ENCODE results near the gene WDR38. TPM values are rescaled to one million over a fixed set of nuclear protein-coding genes. Genes with fewer than 3 reads are reported as not detected.
"Not testable (repeated sequence)": the region's sequence is repeated elsewhere in the genome, so short reads cannot be mapped to it uniquely, and the experiment has no call there.

WDR38 gene
- total RNA-seq, 1 donor from 2014 or later = not detected

- no peak for DNase-seq (ENCODE audit: extremely low read depth, low read depth, low spot score)
Observed at GRCh38 chr9:124831642-124832364, 21.5 kb upstream of the WDR38 start.

GRCh38 chr9:124834591-124834990 is 18.7 kb upstream of the WDR38 start:
- no peak for DNase-seq (ENCODE audit: extremely low read depth, low read depth, low spot score)

GRCh38 chr9:124835026-124835557 is 18.2 kb upstream of the WDR38 start:
- DNase-seq (ENCODE audit: extremely low read depth, low read depth, low spot score) = no peak

GRCh38 chr9:124838132-124838531 is 15.1 kb upstream of the WDR38 start:
- DNase-seq (ENCODE audit: extremely low read depth, low read depth, low spot score) = not testable (repeated sequence)

- DNase-seq (ENCODE audit: extremely low read depth, low read depth, low spot score) = not testable (repeated sequence)
Observed at GRCh38 chr9:124838567-124839275, 14.5 kb upstream of the WDR38 start.

GRCh38 chr9:124839612-124840299 is 13.5 kb upstream of the WDR38 start:
- no peak for DNase-seq (ENCODE audit: extremely low read depth, low read depth, low spot score)

GRCh38 chr9:124840300-124840833 is 12.9 kb upstream of the WDR38 start:
- DNase-seq (ENCODE audit: extremely low read depth, low read depth, low spot score) = no peak

- DNase-seq (ENCODE audit: extremely low read depth, low read depth, low spot score) = no peak
Observed at GRCh38 chr9:124841075-124841821, 12.0 kb upstream of the WDR38 start.

GRCh38 chr9:124843456-124844034 is 9.7 kb upstream of the WDR38 start:
- no peak for DNase-seq (ENCODE audit: extremely low read depth, low read depth, low spot score)

- no peak for DNase-seq (ENCODE audit: extremely low read depth, low read depth, low spot score)
Observed at GRCh38 chr9:124844291-124844690, 9.0 kb upstream of the WDR38 start.

- DNase-seq (ENCODE audit: extremely low read depth, low read depth, low spot score) = not testable (repeated sequence)
Observed at GRCh38 chr9:124846467-124846866, 6.8 kb upstream of the WDR38 start.

- DNase-seq (ENCODE audit: extremely low read depth, low read depth, low spot score) = no peak
Observed at GRCh38 chr9:124846969-124847368, 6.3 kb upstream of the WDR38 start.

GRCh38 chr9:124849801-124850200 is 3.5 kb upstream of the WDR38 start:
- no peak for DNase-seq (ENCODE audit: extremely low read depth, low read depth, low spot score)

- DNase-seq (ENCODE audit: extremely low read depth, low read depth, low spot score) = no peak
Observed at GRCh38 chr9:124852121-124852828, 985 bp upstream of the WDR38 start.

GRCh38 chr9:124853605-124854143 is 414 bp downstream of the WDR38 start:
- DNase-seq (ENCODE audit: extremely low read depth, low read depth, low spot score) = no peak

GRCh38 chr9:124854161-124854560 is 901 bp downstream of the WDR38 start:
- DNase-seq (ENCODE audit: extremely low read depth, low read depth, low spot score) = no peak

GRCh38 chr9:124854822-124855221 is 1.6 kb downstream of the WDR38 start:
- no peak for DNase-seq (ENCODE audit: extremely low read depth, low read depth, low spot score)

- no peak for DNase-seq (ENCODE audit: extremely low read depth, low read depth, low spot score)
Observed at GRCh38 chr9:124855566-124855943, 2.3 kb downstream of the WDR38 start.

Measured in glomerular endothelial cell (primary cell).